GM19438 (cell line): ENCODE data around the gene KRTAP10-4.
"Not testable (repeated sequence)": the region's sequence is repeated elsewhere in the genome, so short reads cannot be mapped to it uniquely, and the experiment has no call there.

Experiments
- ATAC-seq: cut with Tn5 transposase; IDR thresholded peaks from one replicate; pipeline ENCODE4 v1.9.1; 2021; ENCODE audit warnings: low read depth; ENCODE audit not compliant: unreplicated experiment

The KRTAP10-4 gene

GRCh38 chr21:44533891-44534627 lies 39.5 kb upstream of the KRTAP10-4 start:
- no peak for ATAC-seq

GRCh38 chr21:44534688-44535087 lies 38.8 kb upstream of the KRTAP10-4 start:
- ATAC-seq, result no peak

- ATAC-seq, result no peak
These were observed 37.6 kb upstream of the KRTAP10-4 start for GRCh38 chr21:44535963-44536362.

- ATAC-seq, result no peak
These were observed 35.3 kb upstream of the KRTAP10-4 start for GRCh38 chr21:44537930-44538911.

GRCh38 chr21:44539046-44539445 lies 34.5 kb upstream of the KRTAP10-4 start:
- no peak for ATAC-seq

- ATAC-seq, result no peak
These were observed 33.4 kb upstream of the KRTAP10-4 start, which contains the start of gene KRTAP10-1 for GRCh38 chr21:44539991-44540666. Gene KRTAP10-1, minus strand, starts transcription at chr21:44540195. Its CDS starts 45 bp downstream, at chr21:44540150.

GRCh38 chr21:44540741-44541288 lies 32.7 kb upstream of the KRTAP10-4 start:
- ATAC-seq, result no peak

- no peak for ATAC-seq
These were observed 30.8 kb upstream of the KRTAP10-4 start for GRCh38 chr21:44542716-44543115.

GRCh38 chr21:44544566-44544965 lies 29.0 kb upstream of the KRTAP10-4 start:
- ATAC-seq, result no peak

- ATAC-seq, result no peak
These were observed 25.7 kb upstream of the KRTAP10-4 start for GRCh38 chr21:44547656-44548331.

GRCh38 chr21:44548381-44548780 lies 25.1 kb upstream of the KRTAP10-4 start:
- no peak for ATAC-seq

- no peak for ATAC-seq
These were observed 24.6 kb upstream of the KRTAP10-4 start for GRCh38 chr21:44548922-44549321.

GRCh38 chr21:44549525-44550211 lies 23.9 kb upstream of the KRTAP10-4 start:
- ATAC-seq, result no peak

GRCh38 chr21:44550285-44550684 lies 23.2 kb upstream of the KRTAP10-4 start:
- not testable (repeated sequence) for ATAC-seq

- ATAC-seq, result no peak
These were observed 22.7 kb upstream of the KRTAP10-4 start for GRCh38 chr21:44550807-44551206.

GRCh38 chr21:44551340-44551961 lies 22.1 kb upstream of the KRTAP10-4 start, which contains the start of gene KRTAP10-2:
Gene KRTAP10-2, minus strand, starts transcription at chr21:44551505. Its CDS starts 47 bp downstream, at chr21:44551458.
- no peak for ATAC-seq

GRCh38 chr21:44552136-44552535 lies 21.4 kb upstream of the KRTAP10-4 start:
- no peak for ATAC-seq

- ATAC-seq, result no peak
These were observed 20.8 kb upstream of the KRTAP10-4 start for GRCh38 chr21:44552681-44553080.
